ENCODE results near the gene DHH.

DNA sequence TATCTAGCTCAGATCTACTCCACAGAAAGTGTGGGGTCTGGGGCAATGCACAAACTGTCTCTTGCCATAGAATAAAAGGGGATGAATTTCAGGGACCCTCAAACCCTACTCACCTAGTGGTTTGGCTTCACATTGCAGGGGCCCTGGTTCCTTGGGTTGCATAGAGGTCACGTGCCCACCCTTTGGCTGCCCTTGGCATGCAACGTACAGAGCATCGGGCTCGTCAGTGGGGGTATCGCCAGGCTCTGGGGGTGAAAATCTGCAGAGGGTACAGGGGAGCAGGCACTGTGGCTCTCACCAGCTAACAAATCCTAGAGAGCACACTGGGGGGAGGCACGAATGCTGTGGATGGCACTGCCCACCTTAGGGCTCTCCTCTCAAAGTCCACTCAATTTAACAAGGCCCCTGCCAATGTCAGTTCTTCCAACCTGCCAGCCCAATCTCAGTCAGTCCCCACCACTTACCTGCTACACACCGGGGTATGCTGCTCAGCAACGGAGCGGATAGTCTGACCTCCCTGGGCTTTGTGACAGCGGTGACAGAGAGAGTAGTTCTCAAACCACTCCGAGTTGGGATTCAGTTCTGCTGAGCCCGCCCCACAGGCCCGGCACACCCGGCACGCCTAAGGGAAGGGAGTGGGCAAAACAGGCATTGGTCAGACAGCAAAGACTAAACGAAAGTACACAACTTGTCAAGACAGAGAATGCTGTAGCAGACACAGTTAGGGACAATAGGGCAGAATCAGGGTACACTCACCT, 42.0 kb downstream of the DHH start:
- TF ChIP-seq, protein P1, sequence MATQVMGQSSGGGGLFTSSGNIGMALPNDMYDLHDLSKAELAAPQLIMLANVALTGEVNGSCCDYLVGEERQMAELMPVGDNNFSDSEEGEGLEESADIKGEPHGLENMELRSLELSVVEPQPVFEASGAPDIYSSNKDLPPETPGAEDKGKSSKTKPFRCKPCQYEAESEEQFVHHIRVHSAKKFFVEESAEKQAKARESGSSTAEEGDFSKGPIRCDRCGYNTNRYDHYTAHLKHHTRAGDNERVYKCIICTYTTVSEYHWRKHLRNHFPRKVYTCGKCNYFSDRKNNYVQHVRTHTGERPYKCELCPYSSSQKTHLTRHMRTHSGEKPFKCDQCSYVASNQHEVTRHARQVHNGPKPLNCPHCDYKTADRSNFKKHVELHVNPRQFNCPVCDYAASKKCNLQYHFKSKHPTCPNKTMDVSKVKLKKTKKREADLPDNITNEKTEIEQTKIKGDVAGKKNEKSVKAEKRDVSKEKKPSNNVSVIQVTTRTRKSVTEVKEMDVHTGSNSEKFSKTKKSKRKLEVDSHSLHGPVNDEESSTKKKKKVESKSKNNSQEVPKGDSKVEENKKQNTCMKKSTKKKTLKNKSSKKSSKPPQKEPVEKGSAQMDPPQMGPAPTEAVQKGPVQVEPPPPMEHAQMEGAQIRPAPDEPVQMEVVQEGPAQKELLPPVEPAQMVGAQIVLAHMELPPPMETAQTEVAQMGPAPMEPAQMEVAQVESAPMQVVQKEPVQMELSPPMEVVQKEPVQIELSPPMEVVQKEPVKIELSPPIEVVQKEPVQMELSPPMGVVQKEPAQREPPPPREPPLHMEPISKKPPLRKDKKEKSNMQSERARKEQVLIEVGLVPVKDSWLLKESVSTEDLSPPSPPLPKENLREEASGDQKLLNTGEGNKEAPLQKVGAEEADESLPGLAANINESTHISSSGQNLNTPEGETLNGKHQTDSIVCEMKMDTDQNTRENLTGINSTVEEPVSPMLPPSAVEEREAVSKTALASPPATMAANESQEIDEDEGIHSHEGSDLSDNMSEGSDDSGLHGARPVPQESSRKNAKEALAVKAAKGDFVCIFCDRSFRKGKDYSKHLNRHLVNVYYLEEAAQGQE (IDR thresholded peaks at IDR 0.05) = no peak
- no peak for TF ChIP-seq EP300 (IDR thresholded peaks at IDR 0.05)
- no peak for TF ChIP-seq POLR2A (IDR thresholded peaks at IDR 0.05; ENCODE audit: low read length)
- no peak for TF ChIP-seq RFX5 (IDR thresholded peaks at IDR 0.05)
- no peak for TF ChIP-seq MYC (IDR thresholded peaks at IDR 0.05; ENCODE audit: borderline replicate concordance, low read length)
- TF ChIP-seq, protein P2, sequence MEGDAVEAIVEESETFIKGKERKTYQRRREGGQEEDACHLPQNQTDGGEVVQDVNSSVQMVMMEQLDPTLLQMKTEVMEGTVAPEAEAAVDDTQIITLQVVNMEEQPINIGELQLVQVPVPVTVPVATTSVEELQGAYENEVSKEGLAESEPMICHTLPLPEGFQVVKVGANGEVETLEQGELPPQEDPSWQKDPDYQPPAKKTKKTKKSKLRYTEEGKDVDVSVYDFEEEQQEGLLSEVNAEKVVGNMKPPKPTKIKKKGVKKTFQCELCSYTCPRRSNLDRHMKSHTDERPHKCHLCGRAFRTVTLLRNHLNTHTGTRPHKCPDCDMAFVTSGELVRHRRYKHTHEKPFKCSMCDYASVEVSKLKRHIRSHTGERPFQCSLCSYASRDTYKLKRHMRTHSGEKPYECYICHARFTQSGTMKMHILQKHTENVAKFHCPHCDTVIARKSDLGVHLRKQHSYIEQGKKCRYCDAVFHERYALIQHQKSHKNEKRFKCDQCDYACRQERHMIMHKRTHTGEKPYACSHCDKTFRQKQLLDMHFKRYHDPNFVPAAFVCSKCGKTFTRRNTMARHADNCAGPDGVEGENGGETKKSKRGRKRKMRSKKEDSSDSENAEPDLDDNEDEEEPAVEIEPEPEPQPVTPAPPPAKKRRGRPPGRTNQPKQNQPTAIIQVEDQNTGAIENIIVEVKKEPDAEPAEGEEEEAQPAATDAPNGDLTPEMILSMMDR (IDR thresholded peaks at IDR 0.05) = no peak
